Subcutaneous abdominal adipose tissue (tissue), 5 donors: ENCODE results near the gene RD3L.

Source experiments
- H3K27ac ChIP-seq: one replicate; pipeline ENCODE4 v1.7.0; 2013; ENCODE audit warnings: low read depth, mild to moderate bottlenecking, inconsistent platforms, low read length, moderate library complexity
- H3K27me3 ChIP-seq, 5 donors: one replicate each; pipeline ENCODE4 v1.7.0; 2013; ENCODE audit warnings: low read length in 5 of 5, inconsistent platforms in 1 of 5; ENCODE audit not compliant: control insufficient read depth in 5 of 5, insufficient read depth in 4 of 5
- H3K36me3 ChIP-seq, 5 donors: one replicate each; pipeline ENCODE4 v1.7.0; 2013; ENCODE audit warnings: low read length in 5 of 5; ENCODE audit not compliant: control insufficient read depth in 5 of 5, insufficient read depth in 5 of 5
- H3K4me1 ChIP-seq, 5 donors: one replicate each; pipeline ENCODE4 v1.7.0; 2013; ENCODE audit warnings: low read length in 5 of 5, mild to moderate bottlenecking in 3 of 5, moderate library complexity in 1 of 5; ENCODE audit not compliant: control insufficient read depth in 5 of 5, insufficient read depth in 5 of 5
- H3K4me3 ChIP-seq, 5 donors: one replicate each; pipeline ENCODE4 v1.7.0; 2013; ENCODE audit warnings: low read length in 5 of 5, low read depth in 1 of 5
- H3K9ac ChIP-seq, 5 donors: one replicate each; pipeline ENCODE4 v1.7.0; 2013; ENCODE audit warnings: low read length in 5 of 5, mild to moderate bottlenecking in 4 of 5, moderate library complexity in 3 of 5
- H3K9me3 ChIP-seq, 5 donors: one replicate each; pipeline ENCODE4 v1.7.0; 2013; ENCODE audit warnings: low read length in 5 of 5; ENCODE audit not compliant: control insufficient read depth in 5 of 5
- donor health status: healthy.
- donor health status: healthy.
- donor health status: healthy.
- donor health status: healthy.
- donor health status: healthy.

Gene RD3L

DNA sequence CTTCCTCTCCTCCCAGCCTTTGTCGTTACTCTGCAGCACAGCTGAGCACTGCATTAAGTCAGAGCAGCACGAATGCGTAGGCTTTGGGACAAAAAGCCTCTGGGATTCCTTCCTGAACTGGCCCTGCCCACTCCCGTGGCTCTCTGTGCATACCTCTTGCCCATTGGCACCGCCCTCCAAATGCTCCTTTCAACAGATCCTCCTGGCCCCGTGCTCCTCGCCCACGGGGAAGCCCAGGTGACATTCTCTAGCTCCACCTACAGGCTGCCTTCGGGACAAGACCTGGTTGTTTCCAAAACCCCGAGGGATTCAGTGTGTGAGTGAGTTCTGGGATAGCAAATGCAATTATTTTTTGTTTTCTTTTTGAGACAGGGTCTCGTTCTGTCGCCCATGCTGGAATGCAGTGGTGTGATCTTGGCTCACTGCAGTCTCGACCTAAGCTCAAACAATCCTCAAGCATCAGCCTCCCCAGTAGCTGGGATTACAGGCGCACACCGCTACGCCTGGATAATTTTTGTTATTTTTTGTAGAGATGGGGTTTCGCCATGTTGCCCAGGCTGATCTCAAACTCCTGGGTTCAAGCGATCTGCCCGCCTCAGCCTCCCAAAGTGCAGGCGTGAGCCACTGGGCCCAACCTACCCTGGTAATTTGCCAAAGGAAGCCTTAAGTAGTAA, 31.9 kb downstream of the RD3L start:
- peaks cover 0 to 9% (median 8%) of the 10 kb centered on the region in 5 donors for H3K4me1 ChIP-seq
- H3K9me3 ChIP-seq: no peaks in the 10 kb centered on the region
- no peak overlapping the region for H3K27ac ChIP-seq
- peaks cover 14 to 40% (median 37%) of the 10 kb centered on the region in 5 donors for H3K36me3 ChIP-seq
- peak overlapping the region in 2 of 5 donors; percentile 13 to 41 for H3K9ac ChIP-seq
- H3K27me3 ChIP-seq: no peaks in the 10 kb centered on the region
- H3K4me3 ChIP-seq: peak overlapping the region; percentile 16 to 41 (median 26)

DNA sequence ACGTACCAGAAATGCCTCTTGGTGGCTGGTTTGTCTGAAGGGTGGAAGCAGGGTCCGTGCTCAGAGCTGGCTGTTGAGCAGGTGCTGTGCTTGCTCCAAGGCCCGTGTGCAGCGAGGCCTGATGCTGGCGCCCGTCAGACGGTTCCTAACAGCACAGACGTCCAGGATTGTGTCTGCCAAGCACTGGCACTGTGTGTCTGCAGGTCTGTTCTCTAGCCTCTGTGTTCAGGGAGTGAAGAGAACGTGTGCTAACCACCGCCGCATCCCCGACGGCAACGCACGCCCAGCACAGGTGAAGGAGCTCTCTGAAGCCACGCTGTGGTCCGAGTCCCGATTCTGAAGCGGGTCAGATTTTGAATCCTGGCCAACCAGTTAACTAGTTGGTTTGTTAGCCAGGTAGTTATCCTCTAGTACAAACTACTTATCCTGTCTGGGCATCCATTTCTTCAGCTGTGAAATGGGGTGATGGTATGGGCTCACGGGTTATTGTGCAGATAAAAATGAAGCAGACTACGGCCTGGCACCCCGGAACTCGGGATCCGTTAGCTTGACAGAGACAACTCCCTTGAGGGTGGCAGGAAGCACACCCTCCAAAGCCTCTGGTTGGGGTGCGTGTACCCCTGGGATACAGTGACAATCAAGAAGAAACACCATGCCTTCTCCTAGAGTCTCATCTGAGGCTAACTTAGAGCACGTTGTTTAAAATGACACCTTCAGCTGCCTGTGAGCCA, 32.6 kb downstream of the RD3L start:
- Histone ChIP-seq H3K9ac (peak overlapping the region in 2 of 5 donors; percentile 13 to 41), H3K27ac (no peak overlapping the region), H3K27me3 (no peaks in the 10 kb centered on the region), H3K9me3 (no peaks in the 10 kb centered on the region), H3K4me3 (peak overlapping the region; percentile 16 to 41 (median 26)), H3K36me3 (peaks cover 14 to 37% (median 35%) of the 10 kb centered on the region in 5 donors), H3K4me1 (peaks cover 0 to 9% (median 8%) of the 10 kb centered on the region in 5 donors)

DNA sequence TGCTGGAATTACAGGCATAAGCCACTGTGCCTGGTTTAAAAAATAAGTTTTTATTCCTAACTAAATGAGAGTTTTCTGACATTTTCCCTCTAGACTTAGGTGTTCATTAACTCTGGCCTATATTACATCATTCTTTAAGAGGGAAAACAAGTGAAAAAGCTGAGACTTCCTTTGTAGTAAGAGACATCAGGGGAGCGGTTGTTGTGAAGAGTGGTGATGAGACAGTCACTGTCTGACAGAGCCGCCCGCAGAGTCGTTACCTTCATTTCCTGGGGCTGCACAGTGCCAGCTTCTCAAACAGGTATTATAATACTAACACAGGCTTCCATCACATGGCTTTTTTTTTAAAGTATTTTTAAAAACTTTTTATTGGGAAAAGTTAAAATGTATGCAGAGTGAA, 33.7 kb downstream of the RD3L start:
- Histone ChIP-seq H3K36me3 (peaks cover 7 to 27% (median 25%) of the 10 kb centered on the region in 5 donors), H3K27ac (no peak overlapping the region), H3K4me3 (no peak overlapping the region), H3K9me3 (no peaks in the 10 kb centered on the region), H3K9ac (no peak overlapping the region), H3K4me1 (peaks cover 0 to 10% (median 8%) of the 10 kb centered on the region in 5 donors), H3K27me3 (no peaks in the 10 kb centered on the region)

DNA sequence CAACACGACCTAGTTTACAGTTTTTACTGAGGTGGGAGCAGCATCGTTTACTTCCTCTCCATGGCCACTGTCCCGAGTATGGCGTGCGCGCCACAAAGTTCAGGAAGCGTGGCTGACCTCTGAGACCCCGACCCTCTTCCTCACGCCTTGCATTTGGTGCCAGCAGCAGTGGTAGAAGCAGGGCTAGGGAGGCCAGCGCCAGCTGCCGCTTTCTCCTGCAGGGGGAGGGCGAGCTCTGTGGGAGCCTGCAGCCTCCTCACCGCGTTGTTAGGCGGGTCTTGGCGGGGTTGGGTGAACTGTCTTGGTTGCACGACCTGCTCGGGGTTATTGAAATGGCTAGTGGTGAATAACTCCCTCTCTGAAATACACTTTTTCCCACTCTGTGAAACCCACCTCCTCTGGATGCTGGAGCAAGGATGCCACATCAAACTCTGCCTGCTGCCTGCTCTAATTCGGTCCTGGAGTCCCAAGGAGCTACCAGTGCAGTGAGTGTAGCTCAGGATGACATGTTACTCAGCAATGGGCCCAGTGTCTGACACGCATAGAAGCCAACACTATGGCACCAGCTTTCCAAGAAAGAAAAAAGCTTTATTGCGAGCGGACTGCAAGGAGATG, 36.4 kb downstream of the RD3L start:
- Histone ChIP-seq H3K27ac (no peak overlapping the region), H3K36me3 (peaks cover 0 to 3% (median under 1%) of the 10 kb centered on the region in 5 donors), H3K27me3 (no peaks in the 10 kb centered on the region), H3K4me3 (no peak overlapping the region), H3K9me3 (no peaks in the 10 kb centered on the region), H3K9ac (no peak overlapping the region), H3K4me1 (peaks cover 0 to 12% (median 10%) of the 10 kb centered on the region in 5 donors)

DNA sequence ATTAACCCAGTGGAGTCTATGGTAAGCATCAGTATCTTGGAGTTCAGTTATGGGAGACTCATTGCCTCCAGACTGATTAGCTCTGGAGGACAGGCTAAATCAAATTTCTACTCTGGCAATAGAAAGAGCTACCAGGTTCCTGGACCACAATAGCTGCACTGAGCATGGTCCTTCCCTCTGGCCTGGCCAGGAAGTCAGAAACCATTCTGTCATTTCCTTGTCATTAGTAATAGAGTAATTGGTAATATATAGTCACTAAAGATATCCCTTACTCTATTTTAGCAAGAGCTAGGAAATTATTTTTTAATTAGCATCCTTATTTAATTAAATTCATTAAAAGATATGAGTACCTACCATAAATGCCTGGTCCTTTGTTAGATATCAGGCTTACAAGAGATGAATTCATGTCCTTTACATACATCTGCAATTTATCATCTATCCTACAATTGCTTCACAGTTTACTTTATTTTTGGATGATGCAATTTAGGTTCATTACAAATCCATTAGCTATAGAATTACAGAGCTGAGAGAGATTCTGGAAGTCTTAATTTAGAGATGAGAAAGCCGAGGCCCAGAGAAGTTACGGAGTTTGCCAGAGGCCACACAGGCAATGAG, 37.7 kb downstream of the RD3L start:
- no peaks in the 10 kb centered on the region for H3K9me3 ChIP-seq
- H3K36me3 ChIP-seq: peaks cover 0 to 3% (median 0%) of the 10 kb centered on the region in 5 donors
- H3K4me3 ChIP-seq: no peak overlapping the region
- H3K4me1 ChIP-seq: peaks cover 0 to 4% (median 2%) of the 10 kb centered on the region in 5 donors
- no peaks in the 10 kb centered on the region for H3K27me3 ChIP-seq
- no peak overlapping the region for H3K9ac ChIP-seq
- H3K27ac ChIP-seq: no peak overlapping the region

DNA sequence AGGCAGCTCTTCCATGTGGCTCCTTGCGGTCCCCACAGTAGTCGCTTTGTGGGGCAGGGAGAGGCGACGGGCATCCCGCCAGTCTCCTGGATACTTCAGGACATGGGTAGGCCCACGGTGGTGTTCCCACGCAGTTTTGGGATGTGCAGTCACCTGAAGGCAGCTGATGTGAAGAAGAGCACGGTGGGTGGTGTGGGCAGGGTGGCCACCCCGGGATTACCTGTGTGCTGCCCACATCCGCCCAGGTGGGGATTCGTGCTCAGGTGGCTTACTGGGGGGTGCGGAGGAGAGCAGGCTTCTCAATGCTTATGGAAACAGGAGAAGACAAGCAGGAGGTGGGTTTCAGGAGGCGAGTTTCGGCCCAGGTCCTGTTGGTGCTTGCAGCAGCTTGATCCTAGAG, 42.5 kb downstream of the RD3L start:
- Histone ChIP-seq H3K4me1 (peaks cover 0 to 4% (median 2%) of the 10 kb centered on the region in 5 donors), H3K27ac (no peak overlapping the region), H3K27me3 (peaks cover 0 to 9% (median 3%) of the 10 kb centered on the region in 5 donors), H3K36me3 (no peaks in the 10 kb centered on the region), H3K9ac (no peak overlapping the region), H3K4me3 (no peak overlapping the region), H3K9me3 (peaks cover 0 to 4% (median 0%) of the 10 kb centered on the region in 5 donors)

DNA sequence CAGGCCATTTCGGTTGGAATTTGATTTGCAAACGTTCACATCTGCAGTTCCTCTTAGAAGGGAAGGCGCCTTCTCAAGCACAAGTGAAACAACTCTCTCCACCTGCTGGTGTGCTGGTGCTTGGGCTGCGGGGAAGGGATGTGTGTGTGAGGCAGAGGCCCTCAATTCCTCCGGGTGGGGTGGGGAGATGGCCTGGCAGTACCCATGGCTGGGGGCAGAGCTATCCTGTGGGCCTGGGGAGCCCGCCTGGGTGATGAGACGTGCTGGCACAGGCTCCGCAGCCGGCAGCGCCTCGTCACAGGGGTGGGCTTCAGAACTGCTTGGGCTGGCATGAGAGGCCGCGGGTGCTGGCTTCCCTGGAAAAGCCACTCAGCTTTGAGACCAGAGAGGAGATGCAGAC, 43.0 kb downstream of the RD3L start:
- Histone ChIP-seq H3K9ac (no peak overlapping the region), H3K4me3 (no peak overlapping the region), H3K36me3 (no peaks in the 10 kb centered on the region), H3K27me3 (peaks cover 0 to 9% (median 3%) of the 10 kb centered on the region in 5 donors), H3K4me1 (peaks cover 0 to 4% (median under 1%) of the 10 kb centered on the region in 5 donors), H3K27ac (no peak overlapping the region), H3K9me3 (peaks cover 0 to 4% (median 0%) of the 10 kb centered on the region in 5 donors)

DNA sequence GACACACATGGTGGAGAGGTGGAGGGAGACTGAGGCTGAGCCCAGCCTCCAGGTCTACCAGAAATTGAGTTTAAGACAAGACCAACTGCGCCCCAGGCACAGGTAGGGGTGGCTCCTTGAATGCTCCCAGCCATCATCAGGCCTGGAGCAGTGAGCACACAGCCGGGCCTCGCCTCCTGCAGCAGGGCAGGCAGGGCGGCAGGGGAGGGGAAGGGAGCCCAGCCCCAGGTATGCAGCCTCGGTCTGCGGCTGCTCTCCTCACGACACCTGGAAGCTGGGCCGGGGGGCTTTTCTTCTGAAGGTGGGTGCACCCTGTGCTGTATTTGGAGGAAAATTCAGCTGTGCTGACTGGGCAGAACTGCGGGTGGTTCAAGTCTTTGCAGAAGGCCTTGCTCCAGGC, 43.6 kb downstream of the RD3L start:
- Histone ChIP-seq H3K9ac (no peak overlapping the region), H3K36me3 (no peaks in the 10 kb centered on the region), H3K4me3 (no peak overlapping the region), H3K27me3 (peaks cover 0 to 9% (median 3%) of the 10 kb centered on the region in 5 donors), H3K27ac (no peak overlapping the region), H3K9me3 (peaks cover 0 to 4% (median 0%) of the 10 kb centered on the region in 5 donors), H3K4me1 (peaks cover 0 to 4% (median 0%) of the 10 kb centered on the region in 5 donors)

DNA sequence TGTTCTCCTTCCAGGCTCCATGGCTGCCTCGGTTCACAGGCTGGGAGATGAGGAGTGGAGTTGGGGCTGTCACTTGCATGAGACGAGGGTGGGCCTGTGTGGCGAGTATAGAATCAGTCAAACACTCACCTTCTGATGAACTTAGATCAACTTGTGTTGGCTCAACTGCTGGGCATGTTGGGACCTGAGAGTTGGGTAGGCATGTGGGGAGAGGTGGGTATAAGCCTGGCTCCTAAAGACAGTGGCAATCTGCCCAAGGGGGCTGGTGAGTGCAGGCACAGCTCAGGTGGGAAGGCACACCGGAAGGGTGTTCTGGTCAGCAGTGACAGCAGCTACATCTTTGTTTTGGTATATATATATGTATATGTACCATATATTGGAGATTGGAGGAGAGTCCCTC, 44.1 kb downstream of the RD3L start:
- no peak overlapping the region for H3K4me3 ChIP-seq
- peaks cover 0 to 4% (median 0%) of the 10 kb centered on the region in 5 donors for H3K4me1 ChIP-seq
- H3K27ac ChIP-seq: no peak overlapping the region
- H3K9ac ChIP-seq: no peak overlapping the region
- peaks cover 0 to 4% (median 0%) of the 10 kb centered on the region in 5 donors for H3K9me3 ChIP-seq
- H3K36me3 ChIP-seq: no peaks in the 10 kb centered on the region
- H3K27me3 ChIP-seq: peaks cover 0 to 9% (median 3%) of the 10 kb centered on the region in 5 donors
